HUDEP-2 (cell line): ENCODE measurements around the gene RNF7.
A peak's percentile ranks its signal among the peaks of the same experiment; 100 is the strongest.
"Not testable (repeated sequence)": the region's sequence is repeated elsewhere in the genome, so short reads cannot be mapped to it uniquely, and the experiment has no call there.

Experiments used
- DNase-seq, 76 experiments: peaks; one replicate each; lab custom pipeline; 2025; ENCODE audit not compliant: unreplicated experiment in 76 of 76; lab: John Stamatoyannopoulos, UW

RNF7 gene

GRCh38 chr3:141738022-141738890 is at the start of gene RNF7:
Gene RNF7, plus strand, starts transcription at chr3:141738298. Its CDS starts 44 bp downstream, at chr3:141738342.
- DNase-seq, result peak in 75 of 76 experiments; percentile 9 to 96 (median 88)

DNA sequence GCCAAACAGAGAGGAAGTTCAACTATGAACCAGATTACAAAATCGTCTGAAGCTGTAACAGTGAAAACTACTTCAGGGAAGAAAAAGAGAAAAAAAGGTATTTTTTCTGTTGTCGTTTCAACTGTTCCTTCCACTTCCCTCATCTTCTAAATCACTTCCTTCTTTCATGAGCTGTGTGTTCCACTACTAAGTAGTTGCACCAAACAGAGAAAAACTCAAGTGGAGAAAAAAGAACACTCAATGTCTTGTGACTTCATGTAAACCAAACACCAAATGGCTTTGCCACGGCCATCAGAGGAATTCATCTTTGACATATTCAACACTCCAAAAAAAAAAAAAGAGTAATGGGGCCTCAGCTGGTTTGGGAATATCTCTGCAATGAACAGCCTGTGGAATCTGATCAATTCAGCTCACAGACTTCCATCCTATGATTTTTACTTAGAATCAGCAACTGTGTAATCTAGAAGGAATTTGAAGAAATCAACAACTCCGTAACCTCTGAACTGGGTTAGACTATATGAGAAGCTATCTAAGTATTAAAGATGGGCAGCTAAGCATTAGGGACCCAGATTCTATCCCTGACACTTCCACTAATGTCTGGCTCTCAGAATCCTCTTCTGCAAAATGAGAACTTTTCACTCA is 47.5 kb upstream of the RNF7 start:
- no peak for DNase-seq

DNA sequence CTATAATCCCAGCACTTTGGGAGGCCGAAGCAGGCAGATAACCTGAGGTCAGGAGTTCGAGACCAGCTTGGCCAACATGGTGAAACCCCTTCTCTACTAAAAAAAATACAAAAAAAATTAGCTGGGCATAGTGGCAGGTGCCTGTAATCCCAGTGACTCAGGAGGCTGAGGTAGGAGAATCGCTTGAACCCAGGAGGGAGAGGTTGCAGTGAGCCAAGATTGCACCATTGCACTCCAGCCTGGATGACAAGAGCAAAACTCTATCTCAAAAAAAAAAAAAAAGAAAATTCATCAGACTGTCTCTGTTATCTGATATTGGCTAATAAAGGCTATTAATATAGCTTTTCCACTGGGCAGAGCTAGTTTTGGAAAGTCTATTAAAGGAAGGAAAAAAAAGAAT is 46.6 kb upstream of the RNF7 start:
- DNase-seq, result not testable (repeated sequence)

DNA sequence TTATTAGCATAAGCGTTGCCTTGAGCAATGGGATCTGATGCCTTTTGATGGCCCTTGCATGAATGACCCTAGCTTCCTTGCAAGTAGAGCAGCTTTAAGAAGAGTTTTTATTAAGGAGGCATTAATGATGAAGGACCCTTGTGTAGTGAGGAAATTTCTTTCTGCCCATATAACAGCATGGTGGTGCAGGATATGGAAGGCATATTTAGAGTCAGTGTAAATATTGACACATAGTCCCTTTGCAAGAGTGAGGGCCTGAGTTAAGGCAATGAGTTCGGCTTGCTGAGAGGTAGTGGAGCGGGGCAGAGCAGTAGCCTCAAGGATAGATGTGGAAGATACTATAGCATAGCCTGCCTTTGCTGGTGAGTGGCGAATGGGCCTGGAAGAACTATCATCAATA is 45.1 kb upstream of the RNF7 start:
- not testable (repeated sequence) for DNase-seq

GRCh38 chr3:141699324-141699723 is 38.8 kb upstream of the RNF7 start:
- DNase-seq, result no peak

DNA sequence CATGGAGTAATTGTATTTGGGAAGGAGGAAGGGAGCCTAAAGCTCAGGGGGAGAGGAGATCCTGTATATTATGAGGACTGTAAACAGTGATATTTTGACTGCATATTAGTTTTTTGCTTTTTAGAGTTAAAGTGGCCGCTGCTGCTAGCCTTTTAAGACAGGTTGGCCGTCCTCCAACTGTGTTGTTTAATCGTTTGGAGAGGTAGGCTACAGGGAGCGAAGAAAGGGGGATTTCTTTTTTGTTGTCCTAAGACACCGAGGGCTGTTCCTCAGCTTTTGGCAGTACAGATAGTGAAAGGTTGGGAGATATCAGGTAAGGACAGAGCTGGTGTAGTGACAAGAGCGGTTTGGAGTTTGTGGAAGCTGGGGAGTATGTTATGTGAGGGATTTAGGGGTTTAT is 38.2 kb upstream of the RNF7 start:
- no peak for DNase-seq

DNA sequence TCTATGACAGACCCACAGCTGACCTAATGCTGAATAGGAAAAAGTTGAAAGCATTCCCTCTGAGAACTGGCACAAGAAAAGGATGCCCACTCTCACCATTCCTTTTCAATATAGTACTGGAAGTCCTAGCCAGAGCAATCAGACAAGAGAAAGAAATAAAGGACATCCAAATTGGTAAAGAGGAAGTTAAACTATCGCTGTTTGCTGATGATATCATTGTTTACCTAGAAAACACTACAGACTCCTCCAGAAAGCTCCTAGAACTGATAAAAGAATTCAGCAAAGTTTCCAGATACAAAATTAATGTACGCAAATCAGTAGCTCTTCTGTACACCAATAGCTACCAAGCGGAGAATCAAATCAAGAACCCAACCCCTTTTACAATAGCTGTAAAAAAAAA is 34.7 kb upstream of the RNF7 start:
- not testable (repeated sequence) for DNase-seq

- no peak for DNase-seq
Observed at GRCh38 chr3:141707741-141708203, 30.3 kb upstream of the RNF7 start.

- DNase-seq, result no peak
Observed at GRCh38 chr3:141708367-141708766, 29.7 kb upstream of the RNF7 start.

DNA sequence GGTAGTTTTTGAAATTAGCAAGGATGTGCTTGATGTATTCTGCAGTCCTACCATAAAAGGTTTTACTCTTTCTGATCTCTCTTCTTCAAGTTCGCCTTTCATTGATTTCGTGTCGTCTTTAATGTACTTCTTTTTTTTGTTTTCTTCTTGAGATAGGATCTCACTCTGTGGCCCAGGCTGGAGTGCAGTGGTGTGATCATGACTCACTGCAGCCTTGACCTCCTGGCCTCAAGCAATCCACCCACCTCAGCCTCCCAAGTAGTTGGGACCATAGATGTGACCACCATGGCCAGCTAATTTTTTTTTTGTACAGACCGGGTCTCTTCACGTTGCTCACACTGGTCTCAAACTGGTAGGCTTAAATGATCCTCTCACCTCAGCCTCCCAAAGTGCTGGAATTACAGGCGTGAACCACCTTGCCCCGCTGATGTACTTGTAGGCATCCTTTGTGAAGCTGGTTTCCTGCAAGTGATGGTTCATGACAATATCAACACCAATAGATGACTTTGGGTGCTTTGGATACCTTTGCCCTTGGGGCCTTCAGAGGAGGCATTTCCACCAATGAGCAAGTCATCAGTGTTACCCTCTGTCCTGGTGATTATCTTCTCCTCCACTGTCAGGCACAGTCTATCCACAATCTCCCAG is 28.9 kb upstream of the RNF7 start:
- no peak for DNase-seq

GRCh38 chr3:141710121-141710520 is 28.0 kb upstream of the RNF7 start:
- DNase-seq, result no peak

- no peak for DNase-seq
Observed at GRCh38 chr3:141710888-141711616, 27.0 kb upstream of the RNF7 start.

DNA sequence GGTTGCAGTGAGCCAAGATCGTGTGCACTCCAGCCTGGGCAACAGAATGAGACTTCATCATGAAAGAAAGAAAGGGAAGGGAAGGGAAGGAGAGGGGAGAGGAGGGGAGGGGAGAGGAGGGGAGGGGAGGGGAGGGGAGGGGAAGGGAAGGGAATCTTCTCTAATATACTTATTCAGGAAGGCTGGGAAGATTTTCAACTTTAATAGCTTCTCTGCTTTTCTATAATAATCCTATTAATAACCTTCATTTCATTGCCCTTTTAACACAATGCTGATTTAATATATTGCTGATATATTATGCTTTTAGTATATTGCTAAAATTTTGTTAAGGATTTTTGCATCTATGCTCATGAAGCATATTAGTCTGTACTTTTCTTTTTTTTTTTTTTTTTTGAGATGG is 23.4 kb upstream of the RNF7 start:
- DNase-seq, result no peak

GRCh38 chr3:141722081-141722480 is 16.0 kb upstream of the RNF7 start:
- no peak for DNase-seq

- no peak for DNase-seq
Observed at GRCh38 chr3:141722648-141723047, 15.4 kb upstream of the RNF7 start.

DNA sequence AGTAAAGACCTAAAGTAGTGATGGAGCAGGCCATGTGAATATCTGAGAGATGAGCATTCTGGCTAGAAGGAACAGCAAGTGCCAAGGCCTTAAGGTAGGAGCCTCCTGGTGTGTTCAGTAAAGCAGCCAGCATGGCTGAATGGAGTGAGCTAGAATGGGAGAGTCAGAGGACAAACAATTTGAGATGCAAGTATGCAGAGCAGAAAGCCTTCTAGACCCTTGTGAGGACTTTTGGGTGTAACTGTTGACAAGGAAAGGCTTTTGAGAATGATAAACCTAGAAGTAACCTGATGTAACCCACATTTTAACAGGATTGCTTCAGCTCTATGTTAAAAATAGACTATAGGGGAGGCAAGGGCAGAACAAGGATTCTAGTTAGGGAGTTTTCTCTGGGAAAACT is 14.8 kb upstream of the RNF7 start:
- DNase-seq, result no peak

GRCh38 chr3:141724186-141724585 is 13.9 kb upstream of the RNF7 start:
- no peak for DNase-seq

DNA sequence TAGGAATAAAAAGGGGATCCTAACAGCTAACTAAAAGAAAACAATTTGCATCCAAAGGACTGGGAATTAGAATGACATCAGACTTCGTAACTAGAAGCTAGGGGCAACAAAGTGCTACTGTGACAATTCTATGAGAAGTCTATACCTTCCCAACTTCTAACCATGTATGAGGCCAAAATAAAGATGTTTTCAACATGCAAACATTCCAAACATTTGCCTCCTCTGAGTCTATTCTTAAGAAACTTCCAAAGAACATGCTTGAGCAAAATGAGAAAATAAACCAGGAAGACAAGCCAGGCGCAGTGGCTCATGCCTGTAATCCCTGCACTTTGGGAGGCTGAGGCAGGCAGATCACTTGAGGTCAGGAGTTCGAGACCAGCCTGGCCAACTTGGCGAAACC is 13.1 kb upstream of the RNF7 start:
- DNase-seq, result no peak

GRCh38 chr3:141726483-141726882 is 11.6 kb upstream of the RNF7 start:
- no peak for DNase-seq

- no peak for DNase-seq
Observed at GRCh38 chr3:141728355-141728892, 9.7 kb upstream of the RNF7 start.

DNA sequence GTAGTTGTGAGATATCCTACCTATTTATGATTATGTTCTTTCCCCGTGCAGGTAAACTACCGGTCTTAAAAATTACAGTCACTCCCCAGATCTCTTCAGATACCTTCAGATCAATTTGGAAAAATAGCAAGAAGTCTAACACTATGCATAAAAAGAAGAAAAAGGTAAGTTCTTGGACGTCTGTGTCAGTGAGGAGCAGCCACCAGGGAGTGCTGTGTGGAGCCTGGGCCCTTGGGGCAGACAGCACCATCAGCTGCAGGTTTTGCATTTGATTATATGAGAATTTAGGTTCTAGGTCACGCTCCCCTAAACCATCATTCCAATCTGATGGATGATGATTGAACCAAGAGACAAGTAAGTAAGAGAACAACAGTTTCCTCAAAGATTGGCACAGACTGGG is 8.9 kb upstream of the RNF7 start:
- peak in 5 of 76 experiments; percentile 1 to 17 (median 5) for DNase-seq
